ENCODE data around the gene ESPNL. TPM values are rescaled to one million over a fixed set of nuclear protein-coding genes. Genes with fewer than 3 reads are reported as not detected.

Gene ESPNL
- total RNA-seq, 4 donors from 2014 or later, result 0.19 to 0.47 (median 0.25) TPM

DNA sequence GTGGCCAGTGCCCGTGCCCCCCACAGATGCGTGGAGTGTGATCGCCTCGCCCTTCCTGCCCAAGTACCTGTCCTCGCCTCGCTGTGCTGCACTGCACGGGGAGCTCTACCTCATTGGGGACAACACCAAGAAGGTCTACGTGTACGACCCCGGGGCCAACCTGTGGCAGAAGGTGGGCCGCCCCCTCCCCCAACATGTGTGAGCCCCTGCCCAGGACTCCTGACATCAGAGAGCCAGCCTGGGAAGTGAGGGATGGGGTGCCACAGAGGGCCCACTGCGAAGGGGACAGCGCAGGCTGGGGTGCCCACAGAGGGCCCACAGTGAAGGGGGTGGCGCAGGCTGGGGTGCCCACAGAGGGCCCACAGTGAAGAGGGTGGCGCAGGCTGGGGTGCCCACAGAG, 48.8 kb downstream of the ESPNL start:
- DNase-seq (ENCODE audit: low spot score), result no peak
- TF ChIP-seq, protein P1, sequence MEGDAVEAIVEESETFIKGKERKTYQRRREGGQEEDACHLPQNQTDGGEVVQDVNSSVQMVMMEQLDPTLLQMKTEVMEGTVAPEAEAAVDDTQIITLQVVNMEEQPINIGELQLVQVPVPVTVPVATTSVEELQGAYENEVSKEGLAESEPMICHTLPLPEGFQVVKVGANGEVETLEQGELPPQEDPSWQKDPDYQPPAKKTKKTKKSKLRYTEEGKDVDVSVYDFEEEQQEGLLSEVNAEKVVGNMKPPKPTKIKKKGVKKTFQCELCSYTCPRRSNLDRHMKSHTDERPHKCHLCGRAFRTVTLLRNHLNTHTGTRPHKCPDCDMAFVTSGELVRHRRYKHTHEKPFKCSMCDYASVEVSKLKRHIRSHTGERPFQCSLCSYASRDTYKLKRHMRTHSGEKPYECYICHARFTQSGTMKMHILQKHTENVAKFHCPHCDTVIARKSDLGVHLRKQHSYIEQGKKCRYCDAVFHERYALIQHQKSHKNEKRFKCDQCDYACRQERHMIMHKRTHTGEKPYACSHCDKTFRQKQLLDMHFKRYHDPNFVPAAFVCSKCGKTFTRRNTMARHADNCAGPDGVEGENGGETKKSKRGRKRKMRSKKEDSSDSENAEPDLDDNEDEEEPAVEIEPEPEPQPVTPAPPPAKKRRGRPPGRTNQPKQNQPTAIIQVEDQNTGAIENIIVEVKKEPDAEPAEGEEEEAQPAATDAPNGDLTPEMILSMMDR (IDR thresholded peaks at IDR 0.05), result no peak
- no peak for ATAC-seq (ENCODE audit: low FRiP score)

DNA sequence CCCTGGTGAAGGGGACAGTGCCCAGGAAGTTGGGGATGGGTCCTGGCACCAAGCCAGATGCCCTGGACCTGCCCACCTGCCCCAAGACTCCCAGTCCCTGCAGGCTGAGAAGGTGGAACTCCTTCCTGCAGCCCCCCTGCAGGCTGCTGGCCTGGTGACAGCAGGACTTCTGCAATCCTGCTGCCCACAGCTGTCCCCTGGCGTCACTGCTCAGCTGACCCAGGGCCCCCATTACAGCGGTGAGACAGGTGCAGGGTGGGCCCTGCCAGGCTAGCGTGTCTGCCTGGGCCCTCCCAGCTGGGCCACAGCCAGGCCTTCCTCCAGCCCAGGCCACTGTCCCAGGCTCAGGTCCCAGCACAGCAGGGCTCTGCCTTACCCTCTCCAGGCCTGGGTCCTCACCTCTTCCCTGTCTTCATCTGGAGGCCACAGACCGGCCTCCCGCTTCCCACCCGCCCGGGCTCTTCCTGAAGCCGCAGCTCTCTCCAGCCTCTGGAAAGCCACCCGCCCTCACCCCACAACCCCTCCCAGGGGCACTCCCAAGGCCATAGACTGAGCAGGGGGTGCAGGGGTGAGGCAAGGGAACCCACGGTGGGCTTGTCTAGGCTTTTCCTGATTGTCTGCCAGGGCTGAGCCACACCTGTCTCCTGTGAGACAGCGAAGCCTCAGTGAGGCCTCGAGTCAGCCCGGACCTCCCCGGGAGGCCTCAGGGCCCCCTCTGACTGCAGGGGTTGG, 49.9 kb downstream of the ESPNL start:
- no peak for DNase-seq (ENCODE audit: low spot score)
- no peak for ATAC-seq (ENCODE audit: low FRiP score)
- TF ChIP-seq, protein P1 (IDR thresholded peaks at IDR 0.05), result no peak

DNA sequence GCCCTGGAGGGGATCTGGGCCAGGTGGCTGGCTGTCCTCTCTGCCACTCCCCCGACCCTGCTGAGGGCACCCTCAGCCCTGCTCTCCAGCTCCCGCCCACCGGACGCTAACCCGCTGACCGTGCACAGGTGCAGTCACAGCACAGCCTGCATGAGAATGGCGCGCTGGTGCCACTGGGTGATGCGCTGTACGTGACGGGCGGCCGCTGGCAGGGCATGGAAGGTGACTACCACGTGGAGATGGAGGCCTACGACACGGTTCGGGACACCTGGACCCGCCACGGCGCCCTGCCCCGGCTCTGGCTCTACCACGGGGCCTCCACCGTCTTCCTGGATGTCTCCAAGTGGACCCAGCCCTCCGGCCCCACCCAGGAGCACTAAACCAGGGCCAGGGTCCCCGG, 50.5 kb downstream of the ESPNL start:
- TF ChIP-seq, protein P1 (IDR thresholded peaks at IDR 0.05), result no peak
- ATAC-seq (ENCODE audit: low FRiP score) (no peak), DNase-seq (ENCODE audit: low spot score) (no peak)

DNA sequence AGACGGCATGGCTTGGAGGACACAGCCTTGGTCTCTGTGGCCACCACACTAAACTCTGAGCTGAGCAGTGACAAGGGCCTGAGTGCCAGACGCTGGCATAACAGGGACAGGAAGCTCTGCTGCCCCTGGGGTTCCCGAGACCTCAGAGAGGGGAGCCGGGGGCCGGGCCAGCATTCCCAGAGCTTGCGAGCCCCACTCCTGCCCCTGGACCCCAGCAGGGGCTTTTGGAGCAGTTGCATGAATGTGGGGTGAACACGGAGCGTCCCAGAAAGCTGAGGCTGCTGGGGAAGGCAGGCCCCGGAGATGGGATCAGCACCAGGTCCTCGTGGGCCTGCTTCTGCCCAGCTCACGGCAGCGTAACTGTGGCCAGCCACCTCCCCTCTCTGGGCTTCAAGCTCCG, 51.1 kb downstream of the ESPNL start:
- ATAC-seq (ENCODE audit: low FRiP score) (no peak), DNase-seq (ENCODE audit: low spot score) (no peak)
- TF ChIP-seq, protein P1 (IDR thresholded peaks at IDR 0.05), result no peak

DNA sequence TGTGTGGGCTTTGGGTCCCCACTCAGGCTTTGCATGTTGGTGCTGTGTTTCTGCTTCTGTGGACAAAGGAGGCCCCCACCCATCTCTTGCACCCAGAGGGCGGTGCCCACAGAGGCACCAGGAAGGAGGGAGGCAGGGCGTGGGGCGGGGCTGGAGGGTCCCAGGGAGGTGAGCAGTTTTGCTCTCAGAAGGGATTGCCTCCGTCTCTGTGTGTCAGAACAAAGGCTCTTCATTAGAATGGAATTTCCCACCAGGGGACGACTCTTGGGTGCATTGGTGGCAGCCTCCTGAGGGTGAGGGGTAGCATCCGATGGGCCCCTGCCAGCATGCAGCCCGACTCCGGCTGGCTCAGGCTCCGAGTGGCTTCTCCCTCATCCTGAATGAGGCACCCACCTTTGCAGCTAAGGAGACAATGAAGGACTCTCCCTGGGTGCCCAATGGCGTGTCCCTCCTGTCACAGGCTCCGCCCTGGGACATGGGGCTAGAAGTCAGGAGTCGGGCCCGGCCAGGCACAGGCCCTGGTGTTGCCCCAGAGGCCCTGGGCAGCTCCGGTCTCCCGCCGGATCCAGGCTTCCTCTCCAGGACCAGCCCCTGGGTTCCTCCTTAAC, 51.6 kb downstream of the ESPNL start:
- TF ChIP-seq, protein P1 (IDR thresholded peaks at IDR 0.05), result no peak
- ATAC-seq (ENCODE audit: low FRiP score), result no peak
- no peak for DNase-seq (ENCODE audit: low spot score)

DNA sequence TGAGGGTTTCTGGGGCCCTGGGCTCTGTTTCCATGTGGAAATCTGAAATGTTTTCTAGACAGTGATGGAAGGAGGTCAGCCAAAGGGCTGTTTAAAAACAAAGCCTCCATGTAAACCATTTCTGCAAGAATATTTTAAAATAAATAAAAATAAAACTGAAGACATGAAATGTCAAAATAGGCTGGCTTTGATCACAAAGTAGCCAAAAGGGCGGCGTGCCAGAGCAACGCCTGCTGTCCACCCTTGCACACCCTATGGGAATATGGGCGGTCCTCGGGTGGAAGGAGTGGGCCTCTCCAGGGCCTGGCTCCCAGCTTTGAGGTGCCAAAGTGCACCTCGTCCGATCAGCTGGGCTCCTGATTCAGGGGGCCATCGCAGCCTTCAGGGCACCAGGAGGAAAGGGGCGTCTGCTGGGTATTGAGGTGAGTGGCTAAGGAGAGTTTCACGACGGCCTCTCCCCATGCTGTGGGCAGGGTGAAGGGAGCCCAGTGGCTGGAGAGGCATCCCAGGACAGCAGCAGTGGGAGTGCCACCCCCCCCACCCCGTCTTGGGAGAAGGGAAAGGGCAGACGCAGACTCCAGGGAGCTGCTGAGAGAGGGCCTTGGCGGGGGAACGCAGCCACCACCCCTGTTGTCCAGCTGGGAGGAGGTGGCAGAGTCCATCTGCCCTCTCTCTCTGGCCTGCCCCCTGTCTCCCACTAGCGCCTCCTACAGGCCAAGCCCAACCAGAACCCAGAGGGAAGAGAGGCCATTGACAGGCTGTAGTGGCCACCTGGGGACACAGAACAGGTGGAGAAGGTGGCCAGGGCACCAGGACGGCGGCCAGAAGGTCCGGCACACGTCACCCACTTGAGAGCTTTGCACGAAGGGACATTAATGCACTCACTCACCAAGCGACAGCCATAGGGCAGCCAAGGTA, 52.9 kb downstream of the ESPNL start:
- TF ChIP-seq, protein P1 (IDR thresholded peaks at IDR 0.05), result no peak
- ATAC-seq (ENCODE audit: low FRiP score), result no peak

More for the DNA sequence above, 52.9 kb downstream of the ESPNL start:
- DNase-seq (ENCODE audit: low spot score), result no peak
